GM19395 (cell line): ENCODE results near the gene GRAMD1A.
A peak's percentile ranks its signal among the peaks of the same experiment; 100 is the strongest.
"Not testable (repeated sequence)": the region's sequence is repeated elsewhere in the genome, so short reads cannot be mapped to it uniquely, and the experiment has no call there.

Experiments
- ATAC-seq: cut with Tn5 transposase; IDR thresholded peaks from one replicate; pipeline ENCODE4 v1.9.1; 2021; ENCODE audit warnings: mild to moderate bottlenecking, moderate library complexity; ENCODE audit not compliant: unreplicated experiment

The GRAMD1A gene

DNA sequence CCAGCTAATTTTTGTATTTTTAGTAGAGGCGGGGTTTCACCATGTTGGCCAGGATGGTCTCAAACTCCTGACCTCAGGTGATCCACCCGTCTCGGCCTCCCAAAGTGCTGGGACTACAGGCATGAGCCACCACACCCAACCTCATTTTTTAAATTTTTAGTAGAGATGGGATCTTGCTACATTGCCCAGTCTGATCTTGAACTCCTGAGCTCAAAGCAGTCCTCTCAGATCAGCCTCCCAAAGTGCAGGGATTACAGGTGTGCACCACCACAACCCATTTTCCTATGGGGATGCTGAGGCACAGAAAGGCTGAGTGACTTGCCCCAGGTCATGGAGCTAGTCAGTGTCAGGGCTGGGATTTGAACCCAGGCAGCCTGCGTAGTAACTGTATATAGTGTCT lies 51.1 kb downstream of the GRAMD1A start:
- not testable (repeated sequence) for ATAC-seq

DNA sequence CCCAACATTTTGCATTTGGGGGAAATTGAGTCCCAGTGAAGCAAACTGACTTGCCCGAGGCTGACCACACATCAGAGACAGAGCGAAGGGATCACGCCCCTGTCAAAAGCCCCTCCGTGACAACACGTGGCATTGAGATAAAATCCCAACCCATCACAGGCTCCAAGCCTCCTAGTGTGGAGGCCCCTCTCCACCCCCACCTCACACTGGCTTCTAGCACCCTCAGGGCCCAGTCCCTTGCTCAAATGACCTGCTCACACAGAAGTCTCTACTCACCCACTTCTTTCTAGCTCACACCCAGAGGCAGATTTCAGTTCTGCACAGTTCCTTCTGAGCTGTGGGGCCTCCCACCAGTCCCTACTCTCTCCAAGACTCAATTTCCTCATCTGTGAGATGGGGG lies 51.7 kb downstream of the GRAMD1A start:
- no peak for ATAC-seq

GRCh38 chr19:35052599-35053190 lies 52.6 kb downstream of the GRAMD1A start:
- ATAC-seq: no peak

DNA sequence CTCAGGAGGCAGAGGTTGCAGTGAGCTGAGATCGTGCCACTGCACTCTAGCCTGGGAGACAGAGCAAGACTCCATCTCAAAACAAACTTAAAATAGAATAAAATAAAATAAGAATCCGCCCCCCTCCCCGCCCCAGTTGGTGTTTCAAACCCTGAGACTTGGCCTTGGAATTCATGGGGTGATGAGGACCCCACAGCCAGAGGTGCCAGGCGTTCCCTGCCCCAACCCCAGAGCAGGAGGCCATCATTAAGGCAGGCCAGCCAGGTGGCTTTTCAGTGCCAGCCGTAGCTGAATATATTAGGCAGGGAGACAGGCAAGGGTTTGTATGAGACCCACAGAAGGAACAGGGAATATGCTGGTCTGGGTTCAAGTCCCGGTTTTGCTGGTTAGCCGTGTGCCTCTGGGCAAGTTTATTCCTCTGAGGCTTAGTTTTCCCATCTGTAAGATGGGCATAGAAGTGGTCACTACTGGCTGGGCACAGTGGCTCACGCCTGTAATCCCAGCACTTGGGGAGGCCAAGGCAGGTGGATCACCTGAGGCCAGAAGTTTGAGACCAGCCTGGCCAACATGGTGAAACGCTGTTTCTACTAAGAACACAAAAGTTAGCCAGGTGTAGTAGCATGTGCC lies 53.7 kb downstream of the GRAMD1A start:
- ATAC-seq: no peak

GRCh38 chr19:35054626-35055025 lies 54.5 kb downstream of the GRAMD1A start:
- ATAC-seq: no peak

- ATAC-seq: no peak
These were observed 55.6 kb downstream of the GRAMD1A start for GRCh38 chr19:35055715-35056179.

- ATAC-seq: no peak
These were observed 56.5 kb downstream of the GRAMD1A start for GRCh38 chr19:35056513-35057063.

DNA sequence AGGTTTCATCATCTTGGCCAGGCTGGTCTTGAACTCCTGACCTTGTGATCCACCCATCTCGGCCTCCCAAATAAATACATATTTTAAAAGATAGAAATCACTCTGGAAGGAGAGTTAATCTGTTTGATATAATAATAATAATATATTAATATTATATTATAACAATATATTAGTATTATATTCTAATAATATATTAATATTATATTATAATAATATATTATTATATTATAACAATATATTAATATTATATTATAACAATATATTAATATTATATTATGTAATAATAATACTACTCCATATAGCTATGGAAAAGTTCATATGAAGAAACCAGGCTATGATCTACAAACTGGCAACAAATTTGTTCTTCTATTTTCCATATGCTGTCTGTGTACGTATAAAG lies 58.2 kb downstream of the GRAMD1A start:
- ATAC-seq: no peak

- ATAC-seq: no peak
These were observed 59.1 kb downstream of the GRAMD1A start for GRCh38 chr19:35059006-35059798.

DNA sequence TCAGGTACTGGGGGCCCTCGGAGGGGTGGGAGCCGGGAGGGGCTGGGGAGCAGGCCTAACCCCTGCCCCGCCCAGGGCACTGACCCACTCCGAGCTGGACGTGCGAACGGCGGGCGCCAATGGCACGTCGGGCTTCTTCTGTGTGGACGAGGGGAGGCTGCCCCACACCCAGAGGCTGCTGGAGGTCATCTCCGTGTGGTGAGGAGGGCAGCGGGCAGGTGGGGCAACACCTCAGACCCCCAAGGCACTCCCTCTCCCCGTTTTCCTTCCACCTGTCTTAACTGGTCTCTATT lies 59.6 kb downstream of the GRAMD1A start:
- ATAC-seq: no peak

DNA sequence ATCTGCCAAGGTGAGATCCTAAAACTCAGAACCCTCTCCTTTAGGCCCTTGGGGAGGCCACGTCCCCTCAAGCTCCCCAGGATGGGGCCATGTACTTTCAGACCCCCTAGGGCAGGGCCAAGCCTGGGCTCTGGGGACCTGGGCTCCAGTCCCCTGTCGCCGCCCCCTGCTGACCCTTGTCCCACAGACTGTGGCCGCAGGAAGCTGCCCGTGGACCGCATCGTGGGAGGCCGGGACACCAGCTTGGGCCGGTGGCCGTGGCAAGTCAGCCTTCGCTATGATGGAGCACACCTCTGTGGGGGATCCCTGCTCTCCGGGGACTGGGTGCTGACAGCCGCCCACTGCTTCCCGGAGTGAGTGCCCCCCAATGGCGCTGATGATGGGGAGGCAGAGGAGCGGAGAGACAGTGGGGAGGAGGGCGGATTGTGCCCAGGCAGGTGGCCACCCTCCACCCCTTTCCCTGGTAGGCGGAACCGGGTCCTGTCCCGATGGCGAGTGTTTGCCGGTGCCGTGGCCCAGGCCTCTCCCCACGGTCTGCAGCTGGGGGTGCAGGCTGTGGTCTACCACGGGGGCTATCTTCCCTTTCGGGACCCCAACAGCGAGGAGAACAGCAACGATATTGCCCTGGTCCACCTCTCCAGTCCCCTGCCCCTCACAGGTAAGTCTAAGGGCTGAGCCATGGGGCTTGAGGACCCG lies 60.2 kb downstream of the GRAMD1A start:
- no peak for ATAC-seq

DNA sequence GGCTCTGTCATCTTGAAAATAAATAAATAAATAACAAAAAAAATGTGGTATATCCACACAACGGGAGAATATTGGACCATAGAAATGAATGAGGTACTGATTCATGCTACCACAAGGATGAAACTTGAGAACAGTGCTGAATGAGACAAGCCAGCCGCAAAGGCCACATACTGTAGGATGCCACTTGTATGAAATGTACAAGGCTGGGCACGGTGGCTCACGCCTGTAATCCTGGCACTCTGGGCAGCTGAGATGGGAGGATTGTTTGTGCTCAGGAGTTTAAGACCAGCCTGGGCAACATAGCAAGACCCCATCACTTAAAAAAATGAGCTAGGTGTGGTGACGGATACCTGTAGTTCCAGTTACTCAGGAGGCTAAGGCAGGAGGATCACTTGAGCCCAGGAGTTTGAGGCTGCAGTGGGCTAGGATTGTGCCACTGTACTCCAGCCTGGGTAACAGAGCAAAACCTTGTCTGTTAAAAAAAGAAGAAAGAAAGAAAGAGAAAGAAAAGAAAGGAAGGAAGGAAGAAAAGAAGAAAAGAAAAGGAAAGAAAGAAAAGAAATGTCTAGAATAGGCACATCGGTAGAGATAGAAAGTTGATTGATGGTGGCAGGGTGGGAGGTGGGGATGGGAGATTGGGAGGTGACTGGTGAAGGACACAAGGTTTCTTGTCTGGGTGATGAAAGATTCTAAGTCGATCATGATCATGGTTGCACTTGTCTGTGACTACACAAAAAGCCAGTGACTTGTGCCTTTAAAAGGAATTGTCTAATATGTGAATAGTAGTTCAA lies 61.7 kb downstream of the GRAMD1A start:
- no peak for ATAC-seq

DNA sequence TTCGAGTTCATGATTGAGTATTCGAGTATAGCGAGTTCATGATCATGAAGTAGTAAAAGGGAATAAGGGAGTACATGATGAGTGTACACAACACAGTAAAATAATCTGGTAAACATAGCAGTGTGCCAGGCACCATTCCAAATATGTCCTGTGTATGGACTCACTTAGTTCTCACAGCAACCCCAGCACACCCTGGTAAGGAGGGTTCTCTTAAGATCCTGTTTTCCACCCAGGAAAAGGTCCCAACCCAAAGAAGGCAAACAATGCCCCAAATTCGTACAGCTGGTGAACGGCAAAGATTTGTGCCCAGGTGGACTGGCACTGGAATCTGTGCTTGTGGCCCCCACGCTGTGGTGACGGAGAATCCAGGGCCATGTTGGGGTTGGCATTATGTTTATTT lies 62.8 kb downstream of the GRAMD1A start:
- no peak for ATAC-seq

- ATAC-seq: no peak
These were observed 64.1 kb downstream of the GRAMD1A start for GRCh38 chr19:35063940-35064818.

GRCh38 chr19:35065574-35065973 lies 65.5 kb downstream of the GRAMD1A start:
- no peak for ATAC-seq

- no peak for ATAC-seq
These were observed 66.0 kb downstream of the GRAMD1A start for GRCh38 chr19:35066121-35066520.

- ATAC-seq: peak; percentile 74
These were observed 66.8 kb downstream of the GRAMD1A start for GRCh38 chr19:35066691-35067563.

DNA sequence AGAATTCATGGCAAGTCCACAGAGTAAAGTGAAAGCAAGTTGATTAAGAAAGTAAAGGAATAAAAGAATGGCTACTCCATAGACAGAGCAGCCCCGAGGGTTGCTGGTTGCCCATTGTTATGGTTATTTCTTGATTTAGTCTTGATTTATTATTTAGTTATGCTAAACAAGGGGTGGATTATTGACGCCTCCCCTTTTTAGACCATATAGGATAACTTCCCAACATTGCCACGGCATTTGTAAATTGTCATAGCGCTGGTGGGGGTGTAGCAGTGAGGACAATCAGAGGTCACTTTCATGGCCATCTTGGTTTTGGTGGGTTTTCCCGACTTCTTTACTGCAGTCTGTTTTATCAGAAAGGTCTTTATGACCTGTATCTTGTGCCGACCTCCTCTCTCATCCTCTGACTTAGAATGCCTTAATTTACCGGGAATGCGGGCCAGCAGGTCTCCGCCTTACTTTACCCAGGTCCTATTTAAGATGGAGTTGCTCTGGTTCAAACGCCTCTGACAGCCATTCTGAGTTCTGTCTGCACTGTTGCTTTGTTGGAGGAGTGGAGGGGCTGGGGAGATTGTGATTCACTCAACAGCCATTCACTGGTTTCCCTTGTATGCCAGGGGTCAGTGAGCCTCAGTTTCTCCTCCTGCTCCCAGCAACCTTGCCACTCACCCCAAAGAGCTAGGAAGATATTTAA lies 69.0 kb downstream of the GRAMD1A start:
- ATAC-seq: no peak
